CD14-positive monocyte (primary cell): ENCODE results near the gene ADORA2A. TPM values are rescaled to one million over a fixed set of nuclear protein-coding genes. Genes with fewer than 3 reads are reported as not detected.

Source experiments
- DNase-seq, 3 donors: peaks; one replicate each; pipeline ENCODE4 v3.0.0-alpha.2; 2011 to 2022
- H2AFZ ChIP-seq: 2 replicates; pipeline ENCODE4 v1.6.0; 2012; ENCODE audit warnings: mild to moderate bottlenecking, low read depth, low read length, inconsistent platforms; ENCODE audit not compliant: insufficient read depth, poor library complexity, severe bottlenecking
- H3K27ac ChIP-seq, 2 donors: 1 replicate in 1 of 2; 2 replicates in 1 of 2; pipeline ENCODE4 v1.5.1; 2012 to 2013; ENCODE audit warnings: low read length in 2 of 2, control low read depth in 1 of 2, inconsistent platforms in 1 of 2, low read depth in 1 of 2, mild to moderate bottlenecking in 1 of 2
- H3K27me3 ChIP-seq, 2 donors: one replicate each; pipeline versions ENCODE4 v1.6.0 to v1.6.1; 2011 to 2013; ENCODE audit warnings: low read length in 2 of 2; ENCODE audit not compliant: control insufficient read depth in 2 of 2, insufficient read depth in 2 of 2
- H3K36me3 ChIP-seq, 2 donors: replicated peaks in 1 of 2; 1 replicate in 1 of 2; 2 replicates in 1 of 2; pipeline versions ENCODE4 v1.5.1 to v1.6.1; 2012 to 2013; ENCODE audit warnings: low read length in 2 of 2, control low read depth in 1 of 2, inconsistent platforms in 1 of 2, mild to moderate bottlenecking in 1 of 2; ENCODE audit not compliant: insufficient read depth in 2 of 2, control insufficient read depth in 1 of 2
- H3K4me1 ChIP-seq, 2 donors: 1 replicate in 1 of 2; 2 replicates in 1 of 2; pipeline versions ENCODE4 v1.5.1 to v1.6.1; 2012 to 2013; ENCODE audit warnings: low read length in 2 of 2, control low read depth in 1 of 2, inconsistent platforms in 1 of 2, mild to moderate bottlenecking in 1 of 2, moderate library complexity in 1 of 2; ENCODE audit not compliant: insufficient read depth in 2 of 2, control insufficient read depth in 1 of 2
- H3K4me2 ChIP-seq: replicated peaks from 2 replicates; pipeline ENCODE3; 2012; ENCODE audit warnings: low read length, moderate library complexity, mild to moderate bottlenecking; ENCODE audit not compliant: poor library complexity, severe bottlenecking; ENCODE audit errors: extremely low read depth
- H3K4me3 ChIP-seq, 3 experiments: fragments of 200-600 bp in 1 of 3; sonication (generic) in 1 of 3; replicated peaks in 1 of 3; 1 replicate in 2 of 3; 2 replicates in 1 of 3; pipeline ENCODE4 v1.5.1; 2011 to 2013; ENCODE audit warnings: low read length in 3 of 3, mild to moderate bottlenecking in 3 of 3, control low read depth in 2 of 3, low read depth in 2 of 3, inconsistent platforms in 1 of 3, moderate library complexity in 1 of 3
- H3K79me2 ChIP-seq: 2 replicates; pipeline ENCODE4 v1.6.0; 2012; ENCODE audit warnings: mild to moderate bottlenecking, control low read depth, inconsistent platforms, low read length, moderate library complexity; ENCODE audit not compliant: insufficient read depth
- H3K9ac ChIP-seq: 2 replicates; pipeline ENCODE4 v1.6.0; 2017; ENCODE audit warnings: low read length, mild to moderate bottlenecking; ENCODE audit not compliant: insufficient read depth, poor library complexity, severe bottlenecking
- H3K9me3 ChIP-seq, 2 donors: replicated peaks in 1 of 2; 1 replicate in 1 of 2; 2 replicates in 1 of 2; pipeline versions ENCODE4 v1.5.1 to v1.6.1; 2012 to 2013; ENCODE audit warnings: low read length in 2 of 2, control low read depth in 1 of 2; ENCODE audit not compliant: control insufficient read depth in 1 of 2, insufficient read depth in 1 of 2
- H4K20me1 ChIP-seq: 2 replicates; pipeline ENCODE4 v1.6.0; 2012; ENCODE audit warnings: mild to moderate bottlenecking, low read length, control low read depth, moderate library complexity; ENCODE audit not compliant: insufficient read depth
- H3K27ac Mint-ChIP-seq, 7 donors: one replicate each; pipeline ENCODE4 v1.8.0; 2020; ENCODE audit warnings: mild to moderate bottlenecking in 7 of 7, mixed read lengths in 7 of 7, moderate library complexity in 6 of 7, inconsistent platforms in 2 of 7
- H3K27me3 Mint-ChIP-seq, 3 donors: one replicate each; pipeline ENCODE4 v1.8.0; 2021 to 2022; ENCODE audit warnings: low read depth in 3 of 3, mild to moderate bottlenecking in 3 of 3, mixed read lengths in 3 of 3, moderate library complexity in 3 of 3, inconsistent platforms in 1 of 3
- H3K36me3 Mint-ChIP-seq, 2 donors: one replicate each; pipeline ENCODE4 v1.8.0; 2020; ENCODE audit warnings: mixed read lengths in 2 of 2, inconsistent platforms in 1 of 2, mild to moderate bottlenecking in 1 of 2
- H3K4me1 Mint-ChIP-seq: one replicate; pipeline ENCODE4 v1.8.0; 2020; ENCODE audit warnings: mild to moderate bottlenecking, mixed read lengths
- H3K4me3 Mint-ChIP-seq, 2 donors: one replicate each; pipeline ENCODE4 v1.8.0; 2020; ENCODE audit warnings: mild to moderate bottlenecking in 2 of 2, mixed read lengths in 2 of 2, moderate library complexity in 1 of 2
- H3K9me3 Mint-ChIP-seq, 7 donors: one replicate each; pipeline ENCODE4 v1.8.0; 2020 to 2022; ENCODE audit warnings: mixed read lengths in 7 of 7, mild to moderate bottlenecking in 6 of 7, moderate library complexity in 6 of 7, inconsistent platforms in 2 of 7
- WGBS: methylation state at CpG from one replicate; pipeline ENCODE4 v1.1.5; 2013; ENCODE audit warnings: missing lambda C conversion rate; ENCODE audit not compliant: insufficient coverage; 5-methylcytosine and 5-hydroxymethylcytosine counted together
- intact Hi-C, 2 donors: fragments of 100-400 bp; cut with micrococcal nuclease; formaldehyde crosslinking; loops; one replicate each; pipeline versions ENCODE4 v1.15.0 to v1.15.1; 2023
- polyA plus RNA-seq, 3 donors: library from polyadenylated mRNA; depleted of rRNA in 1 of 3; unstranded in 2 of 3; stranded (reverse) in 1 of 3; fragments of 300-500 nt in 2 of 3; fragments of >200 nt in 1 of 3; fragmentation: Illumina TruSeq in 2 of 3; gene quantifications; 1 replicate in 2 of 3; 2 replicates in 1 of 3; pipeline ENCODE4 v1.2.3, GENCODE V29; 2012 to 2021
- TF ChIP-seq, protein P1 (sequence below): fragments of 200-600 bp; IDR thresholded peaks from one replicate; pipeline ENCODE4 v1.8.0; 2022; ENCODE audit warnings: antibody characterized with exemption, mild to moderate bottlenecking

Gene ADORA2A
- polyA plus RNA-seq, 3 donors, result 5.8 to 10.2 (median 6.5) TPM

DNA sequence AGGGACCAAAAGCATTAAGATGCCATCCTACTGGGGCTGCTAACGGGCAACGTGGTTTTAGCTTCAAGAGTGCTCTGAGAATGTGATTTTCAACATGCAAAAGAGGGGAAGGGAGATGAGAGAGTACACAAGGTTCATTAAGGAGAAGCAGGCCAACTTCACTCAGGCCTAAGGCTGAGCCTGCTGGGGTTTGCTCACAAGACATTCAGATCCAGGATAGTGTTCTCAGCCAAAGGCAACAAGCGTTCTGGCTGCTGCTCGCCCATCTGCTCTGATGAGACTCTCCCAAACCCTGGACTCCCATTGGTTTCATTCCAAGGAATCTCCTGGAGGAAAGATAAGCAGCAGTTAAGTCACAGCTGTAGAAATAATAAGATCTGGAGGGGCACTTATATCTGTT, 44.2 kb downstream of the ADORA2A start:
- H3K4me1 Mint-ChIP-seq, result peaks cover 55% of the 10 kb centered on the region
- Histone ChIP-seq H3K4me3 (no peak overlapping the region), H3K27ac (no peak overlapping the region), H3K9me3 (no peaks in the 10 kb centered on the region), H3K36me3 (no peaks in the 10 kb centered on the region), H3K9ac (no peak overlapping the region), H4K20me1 (no peaks in the 10 kb centered on the region), H3K27me3 (no peaks in the 10 kb centered on the region), H3K4me2 (no peak overlapping the region), H3K4me1 (peaks cover 45 to 61% of the 10 kb centered on the region in 2 donors), H3K79me2 (no peaks in the 10 kb centered on the region), H2AFZ (no peak overlapping the region)
- H3K4me3 Mint-ChIP-seq, result no peak overlapping the region
- H3K27ac Mint-ChIP-seq, result peak overlapping the region in 1 of 7 donors; percentile 61
- H3K9me3 Mint-ChIP-seq, result peaks cover 0 to 5% (median 4%) of the 10 kb centered on the region in 7 donors
- H3K36me3 Mint-ChIP-seq, result peaks cover 1 to 2% of the 10 kb centered on the region in 2 donors
- DNase-seq, result no peak
- intact Hi-C loops, result loop anchor here (5.0 kb wide), 2 partner anchors 34 to 44 kb away; partner anchors contain the start of gene ADORA2A (in 1 of the 2)
- H3K27me3 Mint-ChIP-seq, result peaks cover 0 to 2% (median 0%) of the 10 kb centered on the region in 3 donors
- WGBS, result 89% methylated on average over 3 of the region's 4 CpGs
- TF ChIP-seq, protein P1, sequence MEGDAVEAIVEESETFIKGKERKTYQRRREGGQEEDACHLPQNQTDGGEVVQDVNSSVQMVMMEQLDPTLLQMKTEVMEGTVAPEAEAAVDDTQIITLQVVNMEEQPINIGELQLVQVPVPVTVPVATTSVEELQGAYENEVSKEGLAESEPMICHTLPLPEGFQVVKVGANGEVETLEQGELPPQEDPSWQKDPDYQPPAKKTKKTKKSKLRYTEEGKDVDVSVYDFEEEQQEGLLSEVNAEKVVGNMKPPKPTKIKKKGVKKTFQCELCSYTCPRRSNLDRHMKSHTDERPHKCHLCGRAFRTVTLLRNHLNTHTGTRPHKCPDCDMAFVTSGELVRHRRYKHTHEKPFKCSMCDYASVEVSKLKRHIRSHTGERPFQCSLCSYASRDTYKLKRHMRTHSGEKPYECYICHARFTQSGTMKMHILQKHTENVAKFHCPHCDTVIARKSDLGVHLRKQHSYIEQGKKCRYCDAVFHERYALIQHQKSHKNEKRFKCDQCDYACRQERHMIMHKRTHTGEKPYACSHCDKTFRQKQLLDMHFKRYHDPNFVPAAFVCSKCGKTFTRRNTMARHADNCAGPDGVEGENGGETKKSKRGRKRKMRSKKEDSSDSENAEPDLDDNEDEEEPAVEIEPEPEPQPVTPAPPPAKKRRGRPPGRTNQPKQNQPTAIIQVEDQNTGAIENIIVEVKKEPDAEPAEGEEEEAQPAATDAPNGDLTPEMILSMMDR, result no peak

DNA sequence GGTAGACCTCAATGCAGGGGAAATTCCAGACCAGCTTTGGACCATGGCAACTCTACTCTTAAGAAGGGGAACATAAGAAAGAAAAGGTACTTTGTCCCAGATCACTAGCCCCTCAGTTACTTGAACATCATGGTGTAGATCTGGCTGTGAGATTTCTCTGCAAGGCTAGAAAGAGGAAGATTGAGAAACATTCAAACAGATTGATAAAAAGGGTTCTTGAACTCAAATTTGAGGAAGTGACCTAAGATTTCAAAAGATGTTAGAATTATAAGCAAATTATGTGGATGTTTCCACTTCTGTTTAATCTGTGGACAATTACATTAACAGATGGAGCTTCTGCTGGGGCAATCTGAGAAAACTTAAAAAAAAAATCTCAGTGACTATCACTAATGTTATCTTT, 45.9 kb downstream of the ADORA2A start:
- Histone ChIP-seq H2AFZ (no peak overlapping the region), H3K4me1 (peaks cover 30 to 44% of the 10 kb centered on the region in 2 donors), H3K27me3 (no peaks in the 10 kb centered on the region), H3K9ac (no peak overlapping the region), H3K79me2 (no peaks in the 10 kb centered on the region), H4K20me1 (no peaks in the 10 kb centered on the region), H3K36me3 (no peaks in the 10 kb centered on the region), H3K4me2 (peak overlapping the region; percentile 17), H3K27ac (peak overlapping the region in 1 of 2 donors; percentile 75), H3K4me3 (no peak overlapping the region), H3K9me3 (no peaks in the 10 kb centered on the region)
- Mint-ChIP-seq H3K4me1 (peaks cover 42% of the 10 kb centered on the region), H3K27me3 (peaks cover 0 to 2% (median 0%) of the 10 kb centered on the region in 3 donors), H3K27ac (peak overlapping the region; percentile 86 to 95 (median 90)), H3K4me3 (peak overlapping the region; percentile 12 to 53), H3K9me3 (peaks cover 0 to 5% (median 4%) of the 10 kb centered on the region in 7 donors), H3K36me3 (peaks cover 1 to 2% of the 10 kb centered on the region in 2 donors)
- TF ChIP-seq, protein P1, result no peak
- DNase-seq, result peak; percentile 44 to 81 (median 66)
- intact Hi-C loops, result loop anchor here (5.0 kb wide), 2 partner anchors 36 to 46 kb away; partner anchors contain the start of gene ADORA2A (in 1 of the 2)
